Subcutaneous abdominal adipose tissue (tissue), 5 donors: Measurements from ENCODE around the gene TMEM17.

ENCODE experiments used
- H3K27ac ChIP-seq: one replicate; pipeline ENCODE4 v1.7.0; 2013; ENCODE audit warnings: low read depth, mild to moderate bottlenecking, inconsistent platforms, low read length, moderate library complexity
- H3K27me3 ChIP-seq, 5 donors: one replicate each; pipeline ENCODE4 v1.7.0; 2013; ENCODE audit warnings: low read length in 5 of 5, inconsistent platforms in 1 of 5; ENCODE audit not compliant: control insufficient read depth in 5 of 5, insufficient read depth in 4 of 5
- H3K36me3 ChIP-seq, 5 donors: one replicate each; pipeline ENCODE4 v1.7.0; 2013; ENCODE audit warnings: low read length in 5 of 5; ENCODE audit not compliant: control insufficient read depth in 5 of 5, insufficient read depth in 5 of 5
- H3K4me1 ChIP-seq, 5 donors: one replicate each; pipeline ENCODE4 v1.7.0; 2013; ENCODE audit warnings: low read length in 5 of 5, mild to moderate bottlenecking in 3 of 5, moderate library complexity in 1 of 5; ENCODE audit not compliant: control insufficient read depth in 5 of 5, insufficient read depth in 5 of 5
- H3K4me3 ChIP-seq, 5 donors: one replicate each; pipeline ENCODE4 v1.7.0; 2013; ENCODE audit warnings: low read length in 5 of 5, low read depth in 1 of 5
- H3K9ac ChIP-seq, 5 donors: one replicate each; pipeline ENCODE4 v1.7.0; 2013; ENCODE audit warnings: low read length in 5 of 5, mild to moderate bottlenecking in 4 of 5, moderate library complexity in 3 of 5
- H3K9me3 ChIP-seq, 5 donors: one replicate each; pipeline ENCODE4 v1.7.0; 2013; ENCODE audit warnings: low read length in 5 of 5; ENCODE audit not compliant: control insufficient read depth in 5 of 5
- donor health status: healthy.
- donor health status: healthy.
- donor health status: healthy.
- donor health status: healthy.
- donor health status: healthy.

The TMEM17 gene

GRCh38 chr2:62492048-62492447 lies 13.9 kb downstream of the TMEM17 start:
- Histone ChIP-seq H3K4me1 (peaks cover under 1 to 19% (median 16%) of the 10 kb centered on the region in 5 donors), H3K36me3 (no peaks in the 10 kb centered on the region), H3K27me3 (no peaks in the 10 kb centered on the region), H3K9me3 (no peaks in the 10 kb centered on the region), H3K27ac (no peak overlapping the region), H3K4me3 (no peak overlapping the region), H3K9ac (no peak overlapping the region)

- Histone ChIP-seq H3K27me3 (no peaks in the 10 kb centered on the region), H3K9ac (no peak overlapping the region), H3K9me3 (no peaks in the 10 kb centered on the region), H3K4me3 (no peak overlapping the region), H3K27ac (no peak overlapping the region), H3K4me1 (peaks cover 6 to 38% (median 29%) of the 10 kb centered on the region in 5 donors), H3K36me3 (no peaks in the 10 kb centered on the region)
These were observed 16.3 kb downstream of the TMEM17 start for GRCh38 chr2:62489702-62490101.

- no peaks in the 10 kb centered on the region for H3K9me3 ChIP-seq
- no peaks in the 10 kb centered on the region for H3K36me3 ChIP-seq
- H3K4me3 ChIP-seq = peak overlapping the region in 1 of 5 donors; percentile 33
- H3K9ac ChIP-seq = no peak overlapping the region
- peaks cover 6 to 38% (median 31%) of the 10 kb centered on the region in 5 donors for H3K4me1 ChIP-seq
- H3K27ac ChIP-seq = peak overlapping the region; percentile 33
- no peaks in the 10 kb centered on the region for H3K27me3 ChIP-seq
These were observed 16.8 kb downstream of the TMEM17 start for GRCh38 chr2:62489162-62489561.

GRCh38 chr2:62486439-62486765 lies 19.6 kb downstream of the TMEM17 start:
- Histone ChIP-seq H3K27ac (peak overlapping the region; percentile 92), H3K4me3 (no peak overlapping the region), H3K36me3 (no peaks in the 10 kb centered on the region), H3K9ac (peak overlapping the region in 4 of 5 donors; percentile 18 to 63 (median 24)), H3K9me3 (no peaks in the 10 kb centered on the region), H3K4me1 (peaks cover 6 to 40% (median 31%) of the 10 kb centered on the region in 5 donors), H3K27me3 (no peaks in the 10 kb centered on the region)

GRCh38 chr2:62485761-62486438 lies 20.1 kb downstream of the TMEM17 start:
- peak overlapping the region; percentile 92 for H3K27ac ChIP-seq
- H3K9ac ChIP-seq = peak overlapping the region in 4 of 5 donors; percentile 16 to 29 (median 18)
- H3K9me3 ChIP-seq = no peaks in the 10 kb centered on the region
- H3K27me3 ChIP-seq = no peaks in the 10 kb centered on the region
- peaks cover 6 to 40% (median 31%) of the 10 kb centered on the region in 5 donors for H3K4me1 ChIP-seq
- H3K4me3 ChIP-seq = no peak overlapping the region
- H3K36me3 ChIP-seq = no peaks in the 10 kb centered on the region

GRCh38 chr2:62482558-62483352 lies 23.2 kb downstream of the TMEM17 start:
- no peak overlapping the region for H3K27ac ChIP-seq
- H3K27me3 ChIP-seq = no peaks in the 10 kb centered on the region
- H3K4me1 ChIP-seq = peaks cover 6 to 42% (median 38%) of the 10 kb centered on the region in 5 donors
- H3K9ac ChIP-seq = no peak overlapping the region
- H3K9me3 ChIP-seq = no peaks in the 10 kb centered on the region
- H3K4me3 ChIP-seq = no peak overlapping the region
- no peaks in the 10 kb centered on the region for H3K36me3 ChIP-seq

GRCh38 chr2:62479917-62480316 lies 26.1 kb downstream of the TMEM17 start:
- Histone ChIP-seq H3K27me3 (no peaks in the 10 kb centered on the region), H3K4me3 (no peak overlapping the region), H3K27ac (no peak overlapping the region), H3K9ac (no peak overlapping the region), H3K4me1 (peaks cover 9 to 49% (median 44%) of the 10 kb centered on the region in 5 donors), H3K36me3 (no peaks in the 10 kb centered on the region), H3K9me3 (no peaks in the 10 kb centered on the region)

- H3K27ac ChIP-seq = peak overlapping the region; percentile 85
These were observed 27.9 kb downstream of the TMEM17 start for GRCh38 chr2:62478093-62478580.

GRCh38 chr2:62477573-62477972 lies 28.4 kb downstream of the TMEM17 start:
- peaks cover 13 to 69% (median 63%) of the 10 kb centered on the region in 5 donors for H3K4me1 ChIP-seq
- H3K27me3 ChIP-seq = no peaks in the 10 kb centered on the region
- no peaks in the 10 kb centered on the region for H3K36me3 ChIP-seq
- no peaks in the 10 kb centered on the region for H3K9me3 ChIP-seq
- H3K9ac ChIP-seq = peak overlapping the region in 1 of 5 donors; percentile 27
- peak overlapping the region in 1 of 5 donors; percentile 17 for H3K4me3 ChIP-seq
- H3K27ac ChIP-seq = peak overlapping the region; percentile 85

More at GRCh38 chr2:62478093-62478580, 27.9 kb downstream of the TMEM17 start:
- Histone ChIP-seq H3K27me3 (no peaks in the 10 kb centered on the region), H3K9me3 (no peaks in the 10 kb centered on the region), H3K4me3 (no peak overlapping the region), H3K36me3 (no peaks in the 10 kb centered on the region), H3K9ac (no peak overlapping the region), H3K4me1 (peaks cover 13 to 63% (median 58%) of the 10 kb centered on the region in 5 donors)
